Sigmoid colon (tissue), 7 donors: ENCODE data around the gene G3BP1. TPM values are rescaled to one million over a fixed set of nuclear protein-coding genes. Genes with fewer than 3 reads are reported as not detected.

Experiments
- DNase-seq: peaks from one replicate; pipeline ENCODE4 v3.0.0-alpha.2; 2019
- H3K27ac ChIP-seq, 4 donors: fragments of 200-600 bp; sonication (generic); one replicate each; pipeline ENCODE4 v1.5.1; 2016 to 2019; ENCODE audit warnings: mild to moderate bottlenecking in 1 of 4
- H3K27me3 ChIP-seq, 3 donors: fragments of 200-600 bp; sonication (generic); one replicate each; pipeline ENCODE4 v1.5.1; 2019; ENCODE audit warnings: mild to moderate bottlenecking in 1 of 3
- H3K36me3 ChIP-seq, 4 donors: fragments of 200-600 bp; sonication (generic); one replicate each; pipeline ENCODE4 v1.5.1; 2016 to 2019
- H3K4me1 ChIP-seq, 4 donors: fragments of 200-600 bp; sonication (generic); one replicate each; pipeline ENCODE4 v1.5.1; 2017 to 2019
- H3K4me3 ChIP-seq, 4 donors: fragments of 200-600 bp; sonication (generic); one replicate each; pipeline ENCODE4 v1.5.1; 2017 to 2019; ENCODE audit warnings: mild to moderate bottlenecking in 2 of 4, moderate library complexity in 1 of 4
- H3K9me3 ChIP-seq, 4 donors: fragments of 200-600 bp in 3 of 4; sonication (generic) in 3 of 4; one replicate each; pipeline versions ENCODE4 v1.5.1 to v1.6.1; 2013 to 2019
- EP300 ChIP-seq, 4 donors: sonication (generic); formaldehyde crosslinking; IDR thresholded peaks; one replicate each; pipeline ENCODE4 v1.6.1; 2017; ENCODE audit warnings: antibody characterized with exemption in 4 of 4
- POLR2A ChIP-seq, 2 donors: fragments of 450-650 bp; IDR thresholded peaks; one replicate each; pipeline ENCODE4 v1.6.1; 2016; ENCODE audit warnings: antibody characterized with exemption in 2 of 2, mild to moderate bottlenecking in 2 of 2, moderate library complexity in 2 of 2
- POLR2AphosphoS5 ChIP-seq, 4 donors: sonication (generic); formaldehyde crosslinking; IDR thresholded peaks; one replicate each; pipeline ENCODE4 v1.6.1; 2017; ENCODE audit warnings: antibody characterized with exemption in 4 of 4
- WGBS, 2 donors: extraction: QIAGEN DNeasy Blood & Tissue Kit; methylation state at CpG; one replicate each; pipeline ENCODE4 v1.1.7; 2013; 5-methylcytosine and 5-hydroxymethylcytosine counted together
- intact Hi-C: fragments of 100-400 bp; cut with DNase I; formaldehyde crosslinking; loops from one replicate; pipeline ENCODE4 v1.15.1; 2023
- polyA plus RNA-seq, 3 donors: library from polyadenylated mRNA; stranded (reverse); fragments of 200-250 nt; gene quantifications; one replicate each; pipeline ENCODE4 v1.2.3, GENCODE V29; 2013
- total RNA-seq, 4 donors: library from RNA; depleted of rRNA; stranded (reverse); fragments of >200 nt; gene quantifications; one replicate each; pipeline ENCODE4 v1.1.0, GENCODE V29; 2016
- TF ChIP-seq, protein P1 (sequence below), 4 experiments: fragments of 450-650 bp in 3 of 4; fragments of 200-600 bp in 1 of 4; IDR thresholded peaks; one replicate each; pipeline ENCODE4 v1.5.1; 2016 to 2019; ENCODE audit warnings: antibody characterized with exemption in 4 of 4, mild to moderate bottlenecking in 3 of 4, moderate library complexity in 2 of 4
- donor health status: healthy with polysubstance abuse.
- donor health status: Bipolar disorder and iron deficiency.
- donor health status: healthy.

The G3BP1 gene
- total and polyA plus RNA-seq, 7 donors: 16.8 to 158 (median 68.5) TPM

DNA sequence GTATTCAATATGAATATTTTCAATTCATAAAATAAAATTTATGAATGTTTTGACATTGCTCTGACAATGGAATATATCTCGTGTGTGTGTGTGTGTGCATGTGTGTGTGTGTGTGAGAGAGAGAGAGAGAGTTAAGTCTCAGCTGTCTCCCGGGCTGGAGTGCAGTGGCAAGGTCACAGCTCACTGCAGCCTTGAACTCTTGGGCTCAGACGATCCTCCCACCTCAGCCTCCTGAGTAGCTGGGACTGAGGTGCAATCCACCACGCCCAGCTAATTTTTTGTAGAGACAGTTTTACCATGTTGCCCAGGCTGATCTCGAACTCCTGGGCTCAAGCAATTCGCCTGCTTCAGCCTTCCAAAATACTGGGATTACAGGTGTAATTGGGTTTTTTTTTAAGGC, 16.1 kb downstream of the G3BP1 start:
- intact Hi-C loops: no loop called here
- H3K9me3 ChIP-seq: no peaks in the 10 kb centered on the region
- H3K36me3 ChIP-seq: peaks cover 4 to 63% (median 11%) of the 10 kb centered on the region in 4 donors
- no peak overlapping the region for H3K4me3 ChIP-seq
- no peak overlapping the region for H3K27ac ChIP-seq
- no peak for DNase-seq
- no peak for TF ChIP-seq EP300 (IDR thresholded peaks at IDR 0.05)
- no peak for TF ChIP-seq POLR2A (IDR thresholded peaks at IDR 0.05)
- no peak for TF ChIP-seq POLR2AphosphoS5 (IDR thresholded peaks at IDR 0.05)
- TF ChIP-seq, protein P1, sequence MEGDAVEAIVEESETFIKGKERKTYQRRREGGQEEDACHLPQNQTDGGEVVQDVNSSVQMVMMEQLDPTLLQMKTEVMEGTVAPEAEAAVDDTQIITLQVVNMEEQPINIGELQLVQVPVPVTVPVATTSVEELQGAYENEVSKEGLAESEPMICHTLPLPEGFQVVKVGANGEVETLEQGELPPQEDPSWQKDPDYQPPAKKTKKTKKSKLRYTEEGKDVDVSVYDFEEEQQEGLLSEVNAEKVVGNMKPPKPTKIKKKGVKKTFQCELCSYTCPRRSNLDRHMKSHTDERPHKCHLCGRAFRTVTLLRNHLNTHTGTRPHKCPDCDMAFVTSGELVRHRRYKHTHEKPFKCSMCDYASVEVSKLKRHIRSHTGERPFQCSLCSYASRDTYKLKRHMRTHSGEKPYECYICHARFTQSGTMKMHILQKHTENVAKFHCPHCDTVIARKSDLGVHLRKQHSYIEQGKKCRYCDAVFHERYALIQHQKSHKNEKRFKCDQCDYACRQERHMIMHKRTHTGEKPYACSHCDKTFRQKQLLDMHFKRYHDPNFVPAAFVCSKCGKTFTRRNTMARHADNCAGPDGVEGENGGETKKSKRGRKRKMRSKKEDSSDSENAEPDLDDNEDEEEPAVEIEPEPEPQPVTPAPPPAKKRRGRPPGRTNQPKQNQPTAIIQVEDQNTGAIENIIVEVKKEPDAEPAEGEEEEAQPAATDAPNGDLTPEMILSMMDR (IDR thresholded peaks at IDR 0.05): no peak
- H3K4me1 ChIP-seq: peaks cover 0 to 38% (median 11%) of the 10 kb centered on the region in 4 donors
- H3K27me3 ChIP-seq: no peaks in the 10 kb centered on the region
- WGBS, 2 donors: 78 to 84% methylated on average over 6 of the region's 6 CpGs

DNA sequence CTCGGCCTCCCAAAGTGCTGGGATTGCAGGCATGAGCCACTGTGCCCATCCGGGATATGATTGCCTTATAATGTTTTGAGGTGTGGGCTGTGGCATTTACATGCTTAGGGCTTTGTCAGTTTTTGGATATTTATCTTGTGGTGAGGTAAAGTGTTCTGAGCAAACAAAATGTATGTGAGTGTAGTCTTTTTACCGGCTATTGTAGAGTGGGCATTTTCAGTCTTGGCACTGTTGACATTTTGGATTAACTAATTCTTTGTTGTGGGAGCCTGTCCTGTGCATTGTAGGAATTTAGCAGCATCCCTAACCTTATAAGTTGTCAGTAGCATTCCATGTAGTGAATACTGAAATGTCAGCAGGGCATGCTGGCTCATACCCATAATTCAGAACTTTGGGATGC, 21.6 kb downstream of the G3BP1 start:
- H3K27me3 ChIP-seq: no peaks in the 10 kb centered on the region
- H3K4me1 ChIP-seq: peaks cover 0 to 5% (median 0%) of the 10 kb centered on the region in 4 donors
- intact Hi-C loops: no loop called here
- no peak for DNase-seq
- TF ChIP-seq POLR2AphosphoS5 (IDR thresholded peaks at IDR 0.05) (no peak), POLR2A (IDR thresholded peaks at IDR 0.05) (no peak), EP300 (IDR thresholded peaks at IDR 0.05) (no peak)
- TF ChIP-seq, protein P1 (IDR thresholded peaks at IDR 0.05): no peak
- WGBS, 2 donors: 94 to 96% methylated on average over 3 of the region's 3 CpGs
- peaks cover 12 to 98% (median 43%) of the 10 kb centered on the region in 4 donors for H3K36me3 ChIP-seq
- no peak overlapping the region for H3K4me3 ChIP-seq
- no peaks in the 10 kb centered on the region for H3K9me3 ChIP-seq
- no peak overlapping the region for H3K27ac ChIP-seq

DNA sequence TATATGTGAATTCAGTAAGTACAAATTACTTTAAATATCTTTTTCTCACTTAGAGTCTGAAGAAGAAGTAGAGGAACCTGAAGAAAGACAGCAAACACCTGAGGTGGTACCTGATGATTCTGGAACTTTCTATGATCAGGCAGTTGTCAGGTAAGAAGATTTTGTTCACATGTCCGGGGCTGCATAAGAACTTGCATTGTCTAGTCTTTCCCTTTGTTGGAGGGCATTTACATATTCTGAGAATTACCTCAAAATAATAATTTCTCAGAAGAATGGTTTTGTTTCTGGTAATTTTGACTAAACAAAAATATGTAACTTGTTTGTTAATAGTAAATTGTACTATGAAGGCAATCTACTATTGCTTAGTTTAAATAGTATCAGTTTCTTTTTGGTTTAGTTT, 23.7 kb downstream of the G3BP1 start:
- 88 to 94% methylated on average over 1 of the region's 1 CpG for WGBS, 2 donors
- peaks cover 22 to 99% (median 59%) of the 10 kb centered on the region in 4 donors for H3K36me3 ChIP-seq
- H3K4me1 ChIP-seq: peaks cover 0 to 5% (median 0%) of the 10 kb centered on the region in 4 donors

DNA sequence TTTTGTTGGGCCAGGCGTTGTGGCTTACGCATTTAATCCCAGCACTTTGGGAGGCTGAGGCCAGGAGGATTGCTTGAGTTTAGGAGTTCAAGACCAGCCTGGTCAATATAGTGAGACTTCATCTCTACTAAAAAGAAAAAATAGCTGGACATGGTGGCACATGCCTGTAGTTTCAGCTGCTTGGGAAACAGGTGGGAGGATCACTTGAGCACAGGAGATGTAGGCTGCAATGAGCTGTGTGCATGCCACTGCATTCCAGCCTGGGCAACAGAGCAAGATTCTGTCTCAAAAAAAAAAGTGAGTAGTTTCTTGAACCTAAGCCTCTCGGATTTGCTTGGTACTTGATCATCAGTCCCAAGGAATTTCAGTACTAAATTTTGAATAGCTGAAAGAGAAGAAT, 26.9 kb downstream of the G3BP1 start:
- no peaks in the 10 kb centered on the region for H3K4me1 ChIP-seq
- H3K4me3 ChIP-seq: no peak overlapping the region
- whole genome bisulfite sequencing, 2 donors: 93 to 95% methylated on average over 3 of the region's 3 CpGs
- no peak overlapping the region for H3K27ac ChIP-seq
- intact Hi-C loops: no loop called here
- TF ChIP-seq POLR2AphosphoS5 (IDR thresholded peaks at IDR 0.05) (no peak), POLR2A (IDR thresholded peaks at IDR 0.05) (no peak), EP300 (IDR thresholded peaks at IDR 0.05) (no peak)
- TF ChIP-seq, protein P1 (IDR thresholded peaks at IDR 0.05): no peak
- peaks cover 32 to 99% (median 70%) of the 10 kb centered on the region in 4 donors for H3K36me3 ChIP-seq
- no peaks in the 10 kb centered on the region for H3K9me3 ChIP-seq
- no peaks in the 10 kb centered on the region for H3K27me3 ChIP-seq
- no peak for DNase-seq

More for the DNA sequence above, 23.7 kb downstream of the G3BP1 start:
- TF ChIP-seq, protein P1 (IDR thresholded peaks at IDR 0.05): no peak
- TF ChIP-seq EP300 (IDR thresholded peaks at IDR 0.05) (no peak), POLR2AphosphoS5 (IDR thresholded peaks at IDR 0.05) (no peak), POLR2A (IDR thresholded peaks at IDR 0.05) (no peak)
- no peak for DNase-seq
- no peaks in the 10 kb centered on the region for H3K9me3 ChIP-seq
- no peak overlapping the region for H3K4me3 ChIP-seq
- H3K27me3 ChIP-seq: no peaks in the 10 kb centered on the region
- no peak overlapping the region for H3K27ac ChIP-seq
- intact Hi-C loops: no loop called here

DNA sequence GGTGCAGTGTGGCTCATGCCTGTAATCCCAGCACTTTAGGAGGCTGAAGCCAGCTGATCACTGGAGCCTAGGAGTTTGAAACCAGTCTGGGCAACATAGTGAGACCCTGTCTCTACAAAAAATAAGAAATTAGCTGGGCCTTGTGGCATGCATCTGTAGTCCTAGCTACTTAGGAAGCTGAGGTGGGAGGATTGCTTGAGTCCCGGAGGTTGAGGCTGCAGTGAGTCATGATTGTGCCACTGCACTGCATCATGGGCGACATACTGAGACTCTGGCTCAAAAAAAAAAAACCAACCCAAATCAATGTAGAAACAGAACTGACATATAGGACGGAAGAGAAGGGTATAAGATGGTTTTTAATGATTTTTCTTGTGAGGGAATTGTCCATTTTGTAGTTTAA, 27.7 kb downstream of the G3BP1 start:
- Histone ChIP-seq H3K4me1 (no peaks in the 10 kb centered on the region), H3K36me3 (peaks cover 32 to 99% (median 66%) of the 10 kb centered on the region in 4 donors), H3K9me3 (no peaks in the 10 kb centered on the region), H3K27me3 (no peaks in the 10 kb centered on the region), H3K27ac (no peak overlapping the region), H3K4me3 (no peak overlapping the region)
- no peak for DNase-seq
- no peak for TF ChIP-seq POLR2A (IDR thresholded peaks at IDR 0.05)
- no peak for TF ChIP-seq EP300 (IDR thresholded peaks at IDR 0.05)
- no peak for TF ChIP-seq POLR2AphosphoS5 (IDR thresholded peaks at IDR 0.05)
- TF ChIP-seq, protein P1 (IDR thresholded peaks at IDR 0.05): no peak
- 84 to 88% methylated on average over 3 of the region's 3 CpGs for WGBS, 2 donors
- intact Hi-C loops: no loop called here
